C4-2B (cell line): ENCODE data around the gene RPP30.

ENCODE experiments used
- CTCF ChIP-seq: fragments of 450-650 bp; conservative IDR thresholded peaks from 2 replicates; pipeline ENCODE4 v1.5.1; 2017; ENCODE audit warnings: mild to moderate bottlenecking
- ZFX ChIP-seq: fragments of 450-650 bp; IDR thresholded peaks from 2 replicates; pipeline ENCODE4 v1.6.1; 2017

- no peak for TF ChIP-seq CTCF
- no peak for TF ChIP-seq ZFX
These were observed 64.0 kb downstream of the RPP30 start for GRCh38 chr10:90935581-90936275.
